Measurements from ENCODE around the gene KRTAP22-2. TPM values are rescaled to one million over a fixed set of nuclear protein-coding genes. Genes with fewer than 3 reads are reported as not detected.

Gene KRTAP22-2
- total and polyA plus RNA-seq, 2 of the 4 experiments (the other 2 are of a cell fraction), result not detected

DNA sequence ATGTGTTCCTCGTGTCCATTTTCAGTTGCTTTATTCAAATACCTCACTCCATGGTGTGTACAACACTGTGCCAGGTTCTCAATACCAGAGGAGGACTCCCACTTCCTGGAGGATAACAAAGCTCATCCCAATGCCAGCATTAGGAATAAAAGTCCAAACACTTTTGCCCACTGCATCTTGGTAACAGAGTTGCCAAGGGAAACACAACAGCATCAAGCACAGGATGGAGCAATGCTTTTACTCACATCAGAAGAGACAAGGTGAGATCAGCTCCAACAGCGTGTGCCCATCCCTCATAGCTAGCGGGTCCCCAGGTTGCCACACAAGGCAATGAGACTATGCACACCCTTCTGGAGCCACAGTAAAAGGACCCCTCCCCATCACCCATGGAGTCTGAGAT, 33.2 kb upstream of the KRTAP22-2 start:
- POLR2A ChIA-PET (ENCODE audit: unreplicated experiment), result no interaction called here
- no peak overlapping the region for H2AFZ ChIP-seq (replicated peaks; ENCODE audit: low read length, poor library complexity)
- H3K18ac ChIP-seq (ENCODE audit: low read depth, low read length), result no peak overlapping the region
- BruUV-seq (replicated peaks), result no TSS peak
- H2AK9ac ChIP-seq (replicated peaks; ENCODE audit: low read depth, low read length, poor library complexity), result no peak overlapping the region
- TF ChIP-seq, protein P1, sequence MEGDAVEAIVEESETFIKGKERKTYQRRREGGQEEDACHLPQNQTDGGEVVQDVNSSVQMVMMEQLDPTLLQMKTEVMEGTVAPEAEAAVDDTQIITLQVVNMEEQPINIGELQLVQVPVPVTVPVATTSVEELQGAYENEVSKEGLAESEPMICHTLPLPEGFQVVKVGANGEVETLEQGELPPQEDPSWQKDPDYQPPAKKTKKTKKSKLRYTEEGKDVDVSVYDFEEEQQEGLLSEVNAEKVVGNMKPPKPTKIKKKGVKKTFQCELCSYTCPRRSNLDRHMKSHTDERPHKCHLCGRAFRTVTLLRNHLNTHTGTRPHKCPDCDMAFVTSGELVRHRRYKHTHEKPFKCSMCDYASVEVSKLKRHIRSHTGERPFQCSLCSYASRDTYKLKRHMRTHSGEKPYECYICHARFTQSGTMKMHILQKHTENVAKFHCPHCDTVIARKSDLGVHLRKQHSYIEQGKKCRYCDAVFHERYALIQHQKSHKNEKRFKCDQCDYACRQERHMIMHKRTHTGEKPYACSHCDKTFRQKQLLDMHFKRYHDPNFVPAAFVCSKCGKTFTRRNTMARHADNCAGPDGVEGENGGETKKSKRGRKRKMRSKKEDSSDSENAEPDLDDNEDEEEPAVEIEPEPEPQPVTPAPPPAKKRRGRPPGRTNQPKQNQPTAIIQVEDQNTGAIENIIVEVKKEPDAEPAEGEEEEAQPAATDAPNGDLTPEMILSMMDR (conservative IDR thresholded peaks at IDR 0.05; ENCODE audit: low read depth, low read length), result no peak
- TF ChIP-seq, protein P2, sequence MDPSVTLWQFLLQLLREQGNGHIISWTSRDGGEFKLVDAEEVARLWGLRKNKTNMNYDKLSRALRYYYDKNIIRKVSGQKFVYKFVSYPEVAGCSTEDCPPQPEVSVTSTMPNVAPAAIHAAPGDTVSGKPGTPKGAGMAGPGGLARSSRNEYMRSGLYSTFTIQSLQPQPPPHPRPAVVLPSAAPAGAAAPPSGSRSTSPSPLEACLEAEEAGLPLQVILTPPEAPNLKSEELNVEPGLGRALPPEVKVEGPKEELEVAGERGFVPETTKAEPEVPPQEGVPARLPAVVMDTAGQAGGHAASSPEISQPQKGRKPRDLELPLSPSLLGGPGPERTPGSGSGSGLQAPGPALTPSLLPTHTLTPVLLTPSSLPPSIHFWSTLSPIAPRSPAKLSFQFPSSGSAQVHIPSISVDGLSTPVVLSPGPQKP (IDR thresholded peaks at IDR 0.05; ENCODE audit: borderline replicate concordance, low read depth, low read length), result no peak
- TF ChIP-seq POLR2A (IDR thresholded peaks at IDR 0.05; ENCODE audit: low read depth, low read length) (no peak), BHLHE40 (IDR thresholded peaks at IDR 0.05; ENCODE audit: low read depth, low read length) (no peak), CEBPB (IDR thresholded peaks at IDR 0.05; ENCODE audit: low read depth, low read length) (no peak), NFE2L2 (IDR thresholded peaks at IDR 0.05; ENCODE audit: low read depth, low read length) (no peak), RFX5 (IDR thresholded peaks at IDR 0.05; ENCODE audit: low read depth, low read length) (no peak), SMC3 (IDR thresholded peaks at IDR 0.05; ENCODE audit: low read depth, low read length) (no peak), MAZ (IDR thresholded peaks at IDR 0.05; ENCODE audit: borderline replicate concordance, low read depth, low read length) (no peak), MXI1 (IDR thresholded peaks at IDR 0.05; ENCODE audit: borderline replicate concordance, low read depth, low read length) (no peak), RCOR1 (IDR thresholded peaks at IDR 0.05; ENCODE audit: insufficient replicate concordance, low read length) (no peak), RAD21 (IDR thresholded peaks at IDR 0.05; ENCODE audit: low read length) (no peak), FOS (IDR thresholded peaks at IDR 0.05; ENCODE audit: low read depth, low read length) (no peak), CHD1 (IDR thresholded peaks at IDR 0.05; ENCODE audit: low read depth, low read length) (no peak), MAFK (IDR thresholded peaks at IDR 0.05; ENCODE audit: low read depth, low read length) (no peak)
- TF ChIP-seq, protein P3, sequence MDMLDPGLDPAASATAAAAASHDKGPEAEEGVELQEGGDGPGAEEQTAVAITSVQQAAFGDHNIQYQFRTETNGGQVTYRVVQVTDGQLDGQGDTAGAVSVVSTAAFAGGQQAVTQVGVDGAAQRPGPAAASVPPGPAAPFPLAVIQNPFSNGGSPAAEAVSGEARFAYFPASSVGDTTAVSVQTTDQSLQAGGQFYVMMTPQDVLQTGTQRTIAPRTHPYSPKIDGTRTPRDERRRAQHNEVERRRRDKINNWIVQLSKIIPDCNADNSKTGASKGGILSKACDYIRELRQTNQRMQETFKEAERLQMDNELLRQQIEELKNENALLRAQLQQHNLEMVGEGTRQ (IDR thresholded peaks at IDR 0.05; ENCODE audit: low read depth, low read length), result no peak
- no peak overlapping the region for H3K27ac ChIP-seq (ENCODE audit: insufficient read depth, low read length)
- intact Hi-C loops (cut with micrococcal nuclease) (no loop called here), dilution Hi-C loops (cut with HindIII; ENCODE audit: low sequenced_read_pairs, unreplicated experiment) (no loop called here), in situ Hi-C loops (cut with MboI; ENCODE audit: low sequenced_read_pairs) (no loop called here)
- no peak overlapping the region for H2BK20ac ChIP-seq (ENCODE audit: low read depth, low read length)
- no peaks in the 10 kb centered on the region for H3K9me1 ChIP-seq (ENCODE audit: insufficient read depth, low read length)
- DNase-seq (no peak), ATAC-seq (ENCODE audit: low read depth) (no peak)
- no peak overlapping the region for H4K5ac ChIP-seq (ENCODE audit: low read depth, low read length)
- no peaks in the 10 kb centered on the region for H3K79me1 ChIP-seq (ENCODE audit: low read depth in 1 of 2, low read length in 2 of 2)
- no peak overlapping the region for H3K4ac ChIP-seq (ENCODE audit: low read depth, low read length)
- no peak overlapping the region for H3K14ac ChIP-seq (replicated peaks; ENCODE audit: low read depth, low read length)
- no peak overlapping the region for H4K91ac ChIP-seq (ENCODE audit: insufficient read depth, low read depth, low read length)
- H3K4me1 ChIP-seq (ENCODE audit: control insufficient read depth, insufficient read depth, low read length), result no peaks in the 10 kb centered on the region
- H3K9me3 ChIP-seq (ENCODE audit: control insufficient read depth, insufficient read depth, low read length), result peaks cover 17% of the 10 kb centered on the region
- 60% methylated on average over 1 of the region's 3 CpGs; no CpG with 5 or more reads in 1 of the 2 experiments for WGBS, 2 experiments (ENCODE audit: extremely low coverage in 2 of 2, insufficient read length in 1 of 2)
- no peak overlapping the region for H3K4me2 ChIP-seq (ENCODE audit: low read depth, low read length)
- H2BK5ac ChIP-seq (ENCODE audit: low read depth, low read length, poor library complexity, severe bottlenecking), result no peak overlapping the region
- no peaks in the 10 kb centered on the region for H4K20me1 ChIP-seq (ENCODE audit: insufficient read depth, low read length)
- H3K56ac ChIP-seq (ENCODE audit: extremely low read depth, insufficient read depth, low read length), result no peak overlapping the region
- no peaks in the 10 kb centered on the region for H3K27me3 ChIP-seq (ENCODE audit: control insufficient read depth, insufficient read depth, low read length)
- H2AK5ac ChIP-seq (ENCODE audit: low read depth, low read length), result no peak overlapping the region
- no peak overlapping the region for H2BK15ac ChIP-seq (ENCODE audit: low read depth, low read length)
- no peak overlapping the region for H3K4me3 ChIP-seq (ENCODE audit: insufficient read depth, low read depth, low read length)
- H3K36me3 ChIP-seq (ENCODE audit: control insufficient read depth, insufficient read depth, low read length), result no peaks in the 10 kb centered on the region
- no peak overlapping the region for H3K9ac ChIP-seq (ENCODE audit: low read depth, low read length)
- no peak overlapping the region for H2BK120ac ChIP-seq (ENCODE audit: low read depth, low read length)
- CTCF ChIA-PET, result no interaction called here
- H3K23ac ChIP-seq (ENCODE audit: low read depth, low read length), result no peak overlapping the region
- no peak overlapping the region for H4K8ac ChIP-seq (ENCODE audit: low read depth in 2 of 2, low read length in 2 of 2)
